Measurements from ENCODE around the gene MOK. TPM values are rescaled to one million over a fixed set of nuclear protein-coding genes. Genes with fewer than 3 reads are reported as not detected.

MOK gene
- total RNA-seq, 1 donor from 2014 or later: 1.8 TPM

- no peak overlapping the region for H3K4me3 Mint-ChIP-seq
- no peaks in the 10 kb centered on the region for H3K27me3 Mint-ChIP-seq
- ATAC-seq (ENCODE audit: low read depth) (no peak), DNase-seq (no peak)
- no peak overlapping the region for H3K27ac Mint-ChIP-seq
- no peaks in the 10 kb centered on the region for H3K9me3 Mint-ChIP-seq
- ChIA-PET POLR2A (no interaction called here), CTCF (no interaction called here)
- H3K36me3 Mint-ChIP-seq (ENCODE audit: low read depth): peaks cover 75% of the 10 kb centered on the region
- intact Hi-C loops (cut with micrococcal nuclease): no loop called here
- H3K4me1 Mint-ChIP-seq: peaks cover 7% of the 10 kb centered on the region
- TF ChIP-seq, protein P1, sequence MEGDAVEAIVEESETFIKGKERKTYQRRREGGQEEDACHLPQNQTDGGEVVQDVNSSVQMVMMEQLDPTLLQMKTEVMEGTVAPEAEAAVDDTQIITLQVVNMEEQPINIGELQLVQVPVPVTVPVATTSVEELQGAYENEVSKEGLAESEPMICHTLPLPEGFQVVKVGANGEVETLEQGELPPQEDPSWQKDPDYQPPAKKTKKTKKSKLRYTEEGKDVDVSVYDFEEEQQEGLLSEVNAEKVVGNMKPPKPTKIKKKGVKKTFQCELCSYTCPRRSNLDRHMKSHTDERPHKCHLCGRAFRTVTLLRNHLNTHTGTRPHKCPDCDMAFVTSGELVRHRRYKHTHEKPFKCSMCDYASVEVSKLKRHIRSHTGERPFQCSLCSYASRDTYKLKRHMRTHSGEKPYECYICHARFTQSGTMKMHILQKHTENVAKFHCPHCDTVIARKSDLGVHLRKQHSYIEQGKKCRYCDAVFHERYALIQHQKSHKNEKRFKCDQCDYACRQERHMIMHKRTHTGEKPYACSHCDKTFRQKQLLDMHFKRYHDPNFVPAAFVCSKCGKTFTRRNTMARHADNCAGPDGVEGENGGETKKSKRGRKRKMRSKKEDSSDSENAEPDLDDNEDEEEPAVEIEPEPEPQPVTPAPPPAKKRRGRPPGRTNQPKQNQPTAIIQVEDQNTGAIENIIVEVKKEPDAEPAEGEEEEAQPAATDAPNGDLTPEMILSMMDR (IDR thresholded peaks at IDR 0.05): no peak
Measured at GRCh38 chr14:102206918-102207317, 98.0 kb downstream of the MOK start.

- no peaks in the 10 kb centered on the region for H3K27me3 Mint-ChIP-seq
- ChIA-PET CTCF (no interaction called here), POLR2A (no interaction called here)
- DNase-seq (no peak), ATAC-seq (ENCODE audit: low read depth) (no peak)
- TF ChIP-seq, protein P1 (IDR thresholded peaks at IDR 0.05): no peak
- H3K4me1 Mint-ChIP-seq: peaks cover 19% of the 10 kb centered on the region
- intact Hi-C loops (cut with micrococcal nuclease): no loop called here
- H3K9me3 Mint-ChIP-seq: no peaks in the 10 kb centered on the region
- H3K4me3 Mint-ChIP-seq: no peak overlapping the region
- peaks cover 79% of the 10 kb centered on the region for H3K36me3 Mint-ChIP-seq (ENCODE audit: low read depth)
- no peak overlapping the region for H3K27ac Mint-ChIP-seq
Measured at GRCh38 chr14:102205560-102205959, 99.4 kb downstream of the MOK start.

DNA sequence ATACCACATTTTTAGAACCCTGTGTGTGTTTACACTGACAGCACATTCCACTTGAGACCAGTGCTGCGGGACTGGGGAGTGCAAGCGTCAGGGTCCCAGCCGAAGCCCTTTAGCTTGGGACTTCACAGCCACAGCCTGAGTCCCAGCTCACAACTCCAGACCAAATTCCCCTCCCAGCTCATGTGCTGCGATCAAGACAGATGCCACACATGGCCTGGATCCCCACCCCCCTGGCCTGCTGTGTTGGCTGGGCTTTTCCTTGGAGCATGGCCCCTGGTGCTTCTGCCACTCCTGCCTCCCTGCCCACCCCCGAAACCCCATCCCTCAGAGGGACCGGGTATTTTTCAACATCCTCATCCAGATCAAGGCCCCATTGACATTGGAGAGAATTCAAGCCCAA, 101.6 kb downstream of the MOK start:
- ChIA-PET POLR2A (no interaction called here), CTCF (no interaction called here)
- H3K4me3 Mint-ChIP-seq: no peak overlapping the region
- H3K27ac Mint-ChIP-seq: no peak overlapping the region
- H3K27me3 Mint-ChIP-seq: no peaks in the 10 kb centered on the region
- ATAC-seq (ENCODE audit: low read depth): no peak
- TF ChIP-seq, protein P1 (IDR thresholded peaks at IDR 0.05): no peak
- intact Hi-C loops (cut with micrococcal nuclease): no loop called here
- peaks cover 20% of the 10 kb centered on the region for H3K4me1 Mint-ChIP-seq
- no peaks in the 10 kb centered on the region for H3K9me3 Mint-ChIP-seq
- H3K36me3 Mint-ChIP-seq (ENCODE audit: low read depth): peaks cover 81% of the 10 kb centered on the region
- DNase-seq: no peak

- intact Hi-C loops (cut with micrococcal nuclease): no loop called here
- H3K4me3 Mint-ChIP-seq: no peak overlapping the region
- H3K36me3 Mint-ChIP-seq (ENCODE audit: low read depth): peaks cover 82% of the 10 kb centered on the region
- DNase-seq: no peak
- CTCF ChIA-PET: no interaction called here
- no peak for ATAC-seq (ENCODE audit: low read depth)
- POLR2A ChIA-PET: no interaction called here
- TF ChIP-seq, protein P1 (IDR thresholded peaks at IDR 0.05): no peak
- H3K27me3 Mint-ChIP-seq: no peaks in the 10 kb centered on the region
- H3K4me1 Mint-ChIP-seq: peaks cover 20% of the 10 kb centered on the region
- H3K27ac Mint-ChIP-seq: no peak overlapping the region
- H3K9me3 Mint-ChIP-seq: no peaks in the 10 kb centered on the region
Measured at GRCh38 chr14:102202944-102203343, 102.0 kb downstream of the MOK start.

GRCh38 chr14:102201776-102202175, 103.2 kb downstream of the MOK start:
- Mint-ChIP-seq H3K4me1 (peaks cover 20% of the 10 kb centered on the region), H3K36me3 (ENCODE audit: low read depth) (peaks cover 82% of the 10 kb centered on the region), H3K27me3 (no peaks in the 10 kb centered on the region), H3K4me3 (no peak overlapping the region), H3K9me3 (no peaks in the 10 kb centered on the region), H3K27ac (no peak overlapping the region)
- POLR2A ChIA-PET: no interaction called here
- TF ChIP-seq, protein P1 (IDR thresholded peaks at IDR 0.05): no peak
- CTCF ChIA-PET: no interaction called here
- ATAC-seq (ENCODE audit: low read depth): no peak
- DNase-seq: no peak
- intact Hi-C loops (cut with micrococcal nuclease): no loop called here

Measured in activated B cell treated with CpG ODN at 0.5 μM for 24 hours (primary cell).